Body of pancreas (tissue), 4 donors: ENCODE data around the gene CUL4A. TPM values are rescaled to one million over a fixed set of nuclear protein-coding genes. Genes with fewer than 3 reads are reported as not detected.
"Not testable (repeated sequence)": the region's sequence is repeated elsewhere in the genome, so short reads cannot be mapped to it uniquely, and the experiment has no call there.

Source experiments
- ATAC-seq: fragments of 150-250 bp; one replicate; pipeline ENCODE4 v1.9.1; 2016
- DNase-seq, 4 donors: peaks; one replicate each; pipeline ENCODE4 v3.0.0-alpha.2; 2019
- H3K27ac ChIP-seq, 4 donors: fragments of 200-600 bp; sonication (generic); 1 replicate in 3 of 4; 2 replicates in 1 of 4; pipeline versions ENCODE4 v1.5.1 to v1.6.1; 2016 to 2019; ENCODE audit warnings: mild to moderate bottlenecking in 1 of 4, mixed read lengths in 1 of 4, moderate library complexity in 1 of 4
- H3K27me3 ChIP-seq, 2 donors: fragments of 200-600 bp; sonication (generic); one replicate each; pipeline ENCODE4 v1.6.0; 2016; ENCODE audit warnings: mild to moderate bottlenecking in 1 of 2
- H3K36me3 ChIP-seq, 2 donors: fragments of 200-600 bp; sonication (generic); replicated peaks in 1 of 2; 2 replicates each; pipeline ENCODE4 v1.5.1; 2016; ENCODE audit warnings: low read depth in 2 of 2; ENCODE audit not compliant: insufficient read depth in 1 of 2
- H3K4me1 ChIP-seq: fragments of 200-600 bp; sonication (generic); one replicate; pipeline ENCODE4 v1.6.0; 2016
- H3K4me3 ChIP-seq, 2 donors: fragments of 200-600 bp; sonication (generic); 1 replicate in 1 of 2; 2 replicates in 1 of 2; pipeline ENCODE4 v1.5.1; 2016 to 2019
- H3K9me3 ChIP-seq, 3 donors: fragments of 200-600 bp; sonication (generic); 1 replicate in 2 of 3; 2 replicates in 1 of 3; pipeline ENCODE4 v1.5.1; 2016
- CTCF ChIP-seq, 7 experiments: fragments of 450-650 bp in 4 of 7; fragments of 200-600 bp in 3 of 7; sonication (generic) in 3 of 7; IDR thresholded peaks; one replicate each; pipeline ENCODE4 v1.5.1; 2016 to 2019; ENCODE audit warnings: antibody characterized with exemption in 7 of 7
- POLR2A ChIP-seq, 3 donors: fragments of 450-650 bp; IDR thresholded peaks; one replicate each; pipeline ENCODE4 v1.6.1; 2016; ENCODE audit warnings: antibody characterized with exemption in 3 of 3, mild to moderate bottlenecking in 2 of 3
- WGBS, 2 donors: methylation state at CpG; one replicate each; pipeline ENCODE4 v1.1.5; 2017; 5-methylcytosine and 5-hydroxymethylcytosine counted together
- intact Hi-C: fragments of 100-400 bp; cut with DNase I; formaldehyde crosslinking; loops from one replicate; pipeline ENCODE4 v1.15.1; 2023
- total RNA-seq, 2 donors: library from RNA; depleted of rRNA; stranded (reverse); fragments of >200 nt; gene quantifications; one replicate each; pipeline ENCODE4 v1.1.0, GENCODE V29; 2016

The CUL4A gene
- total RNA-seq, 2 donors from 2014 or later = 44.4 to 62.3 TPM

- intact Hi-C loops = no loop called here
- Histone ChIP-seq H3K27ac (no peak overlapping the region), H3K4me3 (no peak overlapping the region), H3K27me3 (no peaks in the 10 kb centered on the region), H3K9me3 (no peaks in the 10 kb centered on the region), H3K4me1 (no peaks in the 10 kb centered on the region), H3K36me3 (peaks cover 0 to 7% of the 10 kb centered on the region in 2 donors)
- DNase-seq (no peak), ATAC-seq (no peak)
- no peak for TF ChIP-seq POLR2A (IDR thresholded peaks at IDR 0.05)
- TF ChIP-seq CTCF (IDR thresholded peaks at IDR 0.05) = no peak
- 96 to 98% methylated on average over 11 of the region's 11 CpGs for WGBS, 2 donors
Measured at GRCh38 chr13:113233101-113233500, 23.7 kb downstream of the CUL4A start.

- Histone ChIP-seq H3K4me1 (no peaks in the 10 kb centered on the region), H3K27ac (no peak overlapping the region), H3K27me3 (no peaks in the 10 kb centered on the region), H3K36me3 (peaks cover 0 to 3% of the 10 kb centered on the region in 2 donors), H3K9me3 (no peaks in the 10 kb centered on the region), H3K4me3 (no peak overlapping the region)
- WGBS, 2 donors = 74 to 86% methylated on average over 4 of the region's 4 CpGs
- peak in 1 of 7 experiments; percentile 8 for TF ChIP-seq CTCF (IDR thresholded peaks at IDR 0.05)
- no peak for TF ChIP-seq POLR2A (IDR thresholded peaks at IDR 0.05)
- intact Hi-C loops = no loop called here
- DNase-seq (no peak), ATAC-seq (no peak)
Measured at GRCh38 chr13:113238536-113238935, 29.1 kb downstream of the CUL4A start.

- DNase-seq = no peak
- Histone ChIP-seq H3K4me3 (no peak overlapping the region), H3K27ac (no peak overlapping the region), H3K36me3 (peaks cover 0 to 3% of the 10 kb centered on the region in 2 donors), H3K4me1 (no peaks in the 10 kb centered on the region), H3K27me3 (no peaks in the 10 kb centered on the region), H3K9me3 (no peaks in the 10 kb centered on the region)
- TF ChIP-seq CTCF (IDR thresholded peaks at IDR 0.05) (no peak), POLR2A (IDR thresholded peaks at IDR 0.05) (no peak)
- intact Hi-C loops = no loop called here
- WGBS, 2 donors = 93 to 95% methylated on average over 12 to 13 of the region's 15 CpGs
- ATAC-seq = no peak
Measured at GRCh38 chr13:113239357-113239756, 29.9 kb downstream of the CUL4A start.

- Histone ChIP-seq H3K4me1 (no peaks in the 10 kb centered on the region), H3K9me3 (no peaks in the 10 kb centered on the region), H3K4me3 (no peak overlapping the region), H3K27ac (no peak overlapping the region), H3K36me3 (peaks cover 0 to 5% of the 10 kb centered on the region in 2 donors), H3K27me3 (no peaks in the 10 kb centered on the region)
- TF ChIP-seq POLR2A (IDR thresholded peaks at IDR 0.05) = no peak
- no peak for TF ChIP-seq CTCF (IDR thresholded peaks at IDR 0.05)
- 94 to 95% methylated on average over 5 to 6 of the region's 6 CpGs for WGBS, 2 donors
- intact Hi-C loops = no loop called here
- DNase-seq = no peak
- no peak for ATAC-seq
Measured at GRCh38 chr13:113239986-113240385, 30.6 kb downstream of the CUL4A start.

GRCh38 chr13:113241623-113242022, 32.2 kb downstream of the CUL4A start:
- intact Hi-C loops = not testable (repeated sequence)
- 94 to 96% methylated on average over 8 of the region's 8 CpGs for WGBS, 2 donors

More at GRCh38 chr13:113241623-113242022, 32.2 kb downstream of the CUL4A start:
- H3K9me3 ChIP-seq, DNase-seq, ATAC-seq, H3K4me3 ChIP-seq, H3K4me1 ChIP-seq, H3K27ac ChIP-seq, H3K27me3 ChIP-seq: not testable (repeated sequence)
- peaks cover 0 to 18% of the 10 kb centered on the region in 2 donors for H3K36me3 ChIP-seq
